Stimulated activated CD8-positive, alpha-beta memory T cell treated with anti-CD3 and anti-CD28 coated beads, Interleukin-12 subunit alpha, Interleukin-12 subunit beta, amount 100 ng/mL, for 4 hours (primary cell): Measurements from ENCODE around the gene NDUFS7.

Experiments used
- DNase-seq: peaks from one replicate; pipeline ENCODE4 v3.0.0-alpha.2; 2020; ENCODE audit warnings: low read depth

Gene NDUFS7

GRCh38 chr19:1383312-1384084 lies at the start of gene NDUFS7:
Gene NDUFS7, plus strand, starts transcription at chr19:1383907. Its CDS starts 20 bp downstream, at chr19:1383927.
- peak; percentile 91 for DNase-seq

- no peak for DNase-seq
Observed at GRCh38 chr19:1336079-1336684, 47.5 kb upstream of the NDUFS7 start.

GRCh38 chr19:1340681-1341469 lies 42.8 kb upstream of the NDUFS7 start:
- DNase-seq = no peak

GRCh38 chr19:1343041-1343440 lies 40.7 kb upstream of the NDUFS7 start:
- DNase-seq = no peak

GRCh38 chr19:1349211-1349610 lies 34.5 kb upstream of the NDUFS7 start:
- DNase-seq = no peak

- no peak for DNase-seq
Observed at GRCh38 chr19:1350867-1351266, 32.8 kb upstream of the NDUFS7 start.

- no peak for DNase-seq
Observed at GRCh38 chr19:1351381-1351851, 32.3 kb upstream of the NDUFS7 start.

- DNase-seq = no peak
Observed at GRCh38 chr19:1353144-1353543, 30.6 kb upstream of the NDUFS7 start.

GRCh38 chr19:1354970-1355567 lies 28.6 kb upstream of the NDUFS7 start:
- no peak for DNase-seq

- DNase-seq = no peak
Observed at GRCh38 chr19:1355568-1356507, 27.9 kb upstream of the NDUFS7 start.

GRCh38 chr19:1356508-1356865 lies 27.2 kb upstream of the NDUFS7 start:
- DNase-seq = no peak

- no peak for DNase-seq
Observed at GRCh38 chr19:1357531-1358109, 26.1 kb upstream of the NDUFS7 start.

GRCh38 chr19:1360126-1360817 lies 23.4 kb upstream of the NDUFS7 start:
- DNase-seq = no peak

GRCh38 chr19:1360818-1361461 lies 22.8 kb upstream of the NDUFS7 start:
- no peak for DNase-seq

- no peak for DNase-seq
Observed at GRCh38 chr19:1361601-1362386, 21.9 kb upstream of the NDUFS7 start.

GRCh38 chr19:1362387-1363257 lies 21.1 kb upstream of the NDUFS7 start:
- DNase-seq = no peak

- no peak for DNase-seq
Observed at GRCh38 chr19:1363599-1363998, 20.1 kb upstream of the NDUFS7 start.
